Measurements from ENCODE around the gene RAD51. TPM values are rescaled to one million over a fixed set of nuclear protein-coding genes. Genes with fewer than 3 reads are reported as not detected.

The RAD51 gene
- total RNA-seq, 1 donor from 2014 or later, result 5.0 TPM

DNA sequence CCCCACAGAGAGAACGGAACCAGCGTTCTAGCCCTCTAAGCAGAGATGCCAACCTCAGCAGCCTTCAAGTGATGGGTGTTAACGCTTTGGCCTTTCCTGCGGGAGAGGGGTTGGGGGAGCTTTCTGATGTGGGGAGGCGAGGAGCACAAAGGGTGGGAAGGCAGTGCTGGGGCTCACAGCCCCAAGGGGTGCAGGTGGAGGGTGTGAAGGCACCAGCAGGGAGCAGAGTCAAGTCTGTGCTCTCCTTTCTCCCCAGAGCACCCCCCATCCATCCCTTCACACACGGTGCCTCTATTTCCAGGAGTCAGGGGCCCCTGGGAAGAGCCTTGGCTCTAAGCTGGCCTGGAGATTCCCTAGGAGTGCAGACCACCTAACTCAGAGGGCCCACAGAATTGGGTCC is 78.9 kb downstream of the RAD51 start:
- no peak for DNase-seq
- Mint-ChIP-seq H3K4me1 (ENCODE audit: low read depth, unreplicated experiment) (peaks cover 23% of the 10 kb centered on the region), H3K9me3 (ENCODE audit: unreplicated experiment) (peaks cover 4% of the 10 kb centered on the region), H3K27ac (ENCODE audit: unreplicated experiment) (no peak overlapping the region), H3K4me3 (ENCODE audit: unreplicated experiment) (no peak overlapping the region), H3K36me3 (ENCODE audit: unreplicated experiment) (no peaks in the 10 kb centered on the region), H3K27me3 (ENCODE audit: unreplicated experiment) (peaks cover 7% of the 10 kb centered on the region)
- TF ChIP-seq, protein P1, sequence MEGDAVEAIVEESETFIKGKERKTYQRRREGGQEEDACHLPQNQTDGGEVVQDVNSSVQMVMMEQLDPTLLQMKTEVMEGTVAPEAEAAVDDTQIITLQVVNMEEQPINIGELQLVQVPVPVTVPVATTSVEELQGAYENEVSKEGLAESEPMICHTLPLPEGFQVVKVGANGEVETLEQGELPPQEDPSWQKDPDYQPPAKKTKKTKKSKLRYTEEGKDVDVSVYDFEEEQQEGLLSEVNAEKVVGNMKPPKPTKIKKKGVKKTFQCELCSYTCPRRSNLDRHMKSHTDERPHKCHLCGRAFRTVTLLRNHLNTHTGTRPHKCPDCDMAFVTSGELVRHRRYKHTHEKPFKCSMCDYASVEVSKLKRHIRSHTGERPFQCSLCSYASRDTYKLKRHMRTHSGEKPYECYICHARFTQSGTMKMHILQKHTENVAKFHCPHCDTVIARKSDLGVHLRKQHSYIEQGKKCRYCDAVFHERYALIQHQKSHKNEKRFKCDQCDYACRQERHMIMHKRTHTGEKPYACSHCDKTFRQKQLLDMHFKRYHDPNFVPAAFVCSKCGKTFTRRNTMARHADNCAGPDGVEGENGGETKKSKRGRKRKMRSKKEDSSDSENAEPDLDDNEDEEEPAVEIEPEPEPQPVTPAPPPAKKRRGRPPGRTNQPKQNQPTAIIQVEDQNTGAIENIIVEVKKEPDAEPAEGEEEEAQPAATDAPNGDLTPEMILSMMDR (IDR thresholded peaks at IDR 0.05; ENCODE audit: partially characterized antibody, unreplicated experiment), result no peak

DNA sequence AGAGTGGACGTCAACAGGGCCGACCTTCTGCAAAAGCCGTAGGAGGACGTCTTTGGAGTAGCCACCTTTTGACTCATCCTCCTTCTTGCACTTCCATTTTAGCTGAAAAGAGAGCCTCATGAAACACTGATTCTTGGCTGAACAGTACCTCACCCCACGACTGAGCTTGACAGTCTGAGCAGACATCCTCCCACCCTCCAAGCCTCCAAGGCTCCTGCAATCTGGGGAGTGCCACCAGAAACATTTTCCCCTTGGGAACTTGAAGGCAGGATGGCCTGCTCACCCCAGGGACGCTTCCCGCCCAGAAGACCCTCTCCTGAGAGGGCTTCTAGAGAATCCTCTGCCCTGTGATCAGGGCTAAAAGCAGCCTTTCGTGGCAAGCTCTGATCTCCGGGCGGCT is 80.0 kb downstream of the RAD51 start:
- Mint-ChIP-seq H3K36me3 (ENCODE audit: unreplicated experiment) (no peaks in the 10 kb centered on the region), H3K4me1 (ENCODE audit: low read depth, unreplicated experiment) (peaks cover 15% of the 10 kb centered on the region), H3K9me3 (ENCODE audit: unreplicated experiment) (peaks cover 4% of the 10 kb centered on the region), H3K27ac (ENCODE audit: unreplicated experiment) (no peak overlapping the region), H3K27me3 (ENCODE audit: unreplicated experiment) (peaks cover 7% of the 10 kb centered on the region), H3K4me3 (ENCODE audit: unreplicated experiment) (no peak overlapping the region)
- TF ChIP-seq, protein P1 (IDR thresholded peaks at IDR 0.05; ENCODE audit: partially characterized antibody, unreplicated experiment), result no peak
- DNase-seq, result no peak

DNA sequence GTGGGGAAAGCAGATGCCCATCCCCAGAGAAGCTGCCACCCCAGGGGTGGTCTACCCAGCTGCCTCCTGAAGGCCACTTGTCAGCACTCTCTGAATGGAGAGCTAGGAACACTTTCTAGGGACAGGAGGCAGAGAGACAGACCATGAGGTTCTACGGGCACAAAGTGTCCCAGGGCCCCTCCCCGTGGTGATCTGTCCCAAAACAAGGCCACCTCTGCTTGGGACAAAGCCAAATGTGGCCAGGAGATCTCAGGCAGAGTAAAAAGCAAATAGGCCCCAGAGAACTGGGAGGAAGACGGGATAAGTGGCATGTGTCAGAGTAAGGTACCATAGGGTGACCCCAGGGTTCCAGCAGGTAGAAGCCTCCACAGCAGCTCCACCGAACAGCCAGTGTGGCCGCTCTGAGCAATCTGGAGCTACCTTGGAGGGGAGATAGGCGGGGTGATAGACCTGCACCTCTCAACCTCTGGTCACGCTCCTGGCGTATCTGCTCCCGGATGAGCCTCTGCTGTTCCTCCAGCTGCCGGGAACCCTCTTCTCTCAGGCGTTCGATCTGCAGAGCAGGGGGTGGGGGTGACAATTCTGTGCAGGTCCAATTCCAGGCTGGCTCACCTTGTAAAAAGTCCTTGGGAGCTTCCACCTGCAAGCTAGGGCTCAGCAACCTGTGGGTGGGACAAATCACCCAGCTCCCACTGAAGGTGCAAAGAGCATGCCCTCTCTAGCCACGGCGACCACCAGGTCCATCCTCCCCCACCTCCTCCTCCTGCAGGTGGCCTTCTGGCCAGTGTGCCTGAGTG is 81.0 kb downstream of the RAD51 start:
- no peaks in the 10 kb centered on the region for H3K9me3 Mint-ChIP-seq (ENCODE audit: unreplicated experiment)
- H3K4me3 Mint-ChIP-seq (ENCODE audit: unreplicated experiment), result no peak overlapping the region
- TF ChIP-seq, protein P1 (IDR thresholded peaks at IDR 0.05; ENCODE audit: partially characterized antibody, unreplicated experiment), result no peak
- no peaks in the 10 kb centered on the region for H3K36me3 Mint-ChIP-seq (ENCODE audit: unreplicated experiment)
- H3K4me1 Mint-ChIP-seq (ENCODE audit: low read depth, unreplicated experiment), result peaks cover 12% of the 10 kb centered on the region
- no peak overlapping the region for H3K27ac Mint-ChIP-seq (ENCODE audit: unreplicated experiment)
- DNase-seq, result no peak
- H3K27me3 Mint-ChIP-seq (ENCODE audit: unreplicated experiment), result peaks cover 1% of the 10 kb centered on the region

DNA sequence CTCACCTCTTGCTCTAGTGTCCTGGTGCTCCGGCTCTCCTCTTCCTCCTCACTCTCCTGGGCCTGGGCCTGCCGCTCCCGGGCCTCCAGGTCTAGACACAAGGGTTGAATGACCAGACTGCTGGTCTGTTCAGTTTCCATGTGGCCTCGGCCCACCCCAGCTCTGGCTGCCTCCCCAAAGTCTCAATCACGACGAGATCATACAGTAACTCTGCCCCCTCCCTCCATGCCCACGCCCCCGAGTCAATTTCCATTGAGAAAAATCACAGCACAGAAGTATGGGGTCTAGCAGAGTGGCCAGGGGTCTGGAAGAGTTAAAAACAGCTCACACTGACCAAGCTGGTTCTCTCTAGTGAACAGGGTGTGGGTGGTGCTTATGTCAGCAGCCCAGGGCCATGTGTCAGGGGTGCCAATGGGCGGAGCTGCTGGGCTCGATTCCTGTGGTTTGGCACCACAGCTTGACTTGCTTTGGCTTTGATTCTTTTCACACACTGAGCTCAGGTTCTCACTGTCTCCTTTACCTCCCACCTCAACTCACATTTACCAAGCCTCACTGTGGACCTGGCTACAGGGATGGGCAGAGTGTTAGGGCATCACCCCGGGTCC is 81.7 kb downstream of the RAD51 start:
- H3K36me3 Mint-ChIP-seq (ENCODE audit: unreplicated experiment), result no peaks in the 10 kb centered on the region
- peaks cover 6% of the 10 kb centered on the region for H3K4me1 Mint-ChIP-seq (ENCODE audit: low read depth, unreplicated experiment)
- no peak overlapping the region for H3K4me3 Mint-ChIP-seq (ENCODE audit: unreplicated experiment)
- TF ChIP-seq, protein P1 (IDR thresholded peaks at IDR 0.05; ENCODE audit: partially characterized antibody, unreplicated experiment), result no peak
- H3K27me3 Mint-ChIP-seq (ENCODE audit: unreplicated experiment), result peaks cover under 1% of the 10 kb centered on the region
- no peaks in the 10 kb centered on the region for H3K9me3 Mint-ChIP-seq (ENCODE audit: unreplicated experiment)
- no peak overlapping the region for H3K27ac Mint-ChIP-seq (ENCODE audit: unreplicated experiment)
- DNase-seq, result no peak

Other genes with a start within 250 kb of the RAD51 start
- gene CHST14, start 224.2 kb upstream of the RAD51 start, total RNA-seq (ENCODE audit: unreplicated experiment), result 3.9 TPM
- gene CCDC32, start 130.1 kb upstream of the RAD51 start, total RNA-seq (ENCODE audit: unreplicated experiment), result 21.4 TPM
- gene RPUSD2, start 125.9 kb upstream of the RAD51 start, total RNA-seq (ENCODE audit: unreplicated experiment), result 10.6 TPM
- gene KNL1, start 100.9 kb upstream of the RAD51 start, total RNA-seq (ENCODE audit: unreplicated experiment), result 4.0 TPM
- 37.1 TPM for gene RMDN3, start 60.1 kb downstream of the RAD51 start, total RNA-seq (ENCODE audit: unreplicated experiment)
- gene GCHFR, start 68.9 kb downstream of the RAD51 start, total RNA-seq (ENCODE audit: unreplicated experiment), result 5.0 TPM
- gene C15orf62, start 74.8 kb downstream of the RAD51 start, total RNA-seq (ENCODE audit: unreplicated experiment), result 0.17 TPM
- 11.8 TPM for gene ZFYVE19, start 111.9 kb downstream of the RAD51 start, total RNA-seq (ENCODE audit: unreplicated experiment)
- gene DNAJC17, start 112.3 kb downstream of the RAD51 start, total RNA-seq (ENCODE audit: unreplicated experiment), result 43.2 TPM
- gene PPP1R14D, start 133.5 kb downstream of the RAD51 start, total RNA-seq (ENCODE audit: unreplicated experiment), result not detected
- 6.0 TPM for gene SPINT1, start 148.9 kb downstream of the RAD51 start, total RNA-seq (ENCODE audit: unreplicated experiment)
- 1.8 TPM for gene RHOV, start 179.1 kb downstream of the RAD51 start, total RNA-seq (ENCODE audit: unreplicated experiment)
- gene VPS18, start 199.3 kb downstream of the RAD51 start, total RNA-seq (ENCODE audit: unreplicated experiment), result 33.5 TPM
- 12.5 TPM for gene DLL4, start 234.2 kb downstream of the RAD51 start, total RNA-seq (ENCODE audit: unreplicated experiment)